Activated CD8-positive, alpha-beta memory T cell treated with anti-CD3 and anti-CD28 coated beads, Interleukin-2, amount 50 U/mL, for 48 hours (primary cell): ENCODE measurements around the gene GSC.
A peak's percentile ranks its signal among the peaks of the same experiment; 100 is the strongest.
"Not testable (repeated sequence)": the region's sequence is repeated elsewhere in the genome, so short reads cannot be mapped to it uniquely, and the experiment has no call there.

Experiments used
- DNase-seq: peaks from one replicate; pipeline ENCODE4 v3.0.0-alpha.2; 2020

Gene GSC

GRCh38 chr14:94769391-94770250, at the start of gene GSC:
TSS of gene GSC (minus strand) at chr14:94770113. CDS start at chr14:94770015, 98 bp downstream.
- DNase-seq: peak; percentile 65

DNA sequence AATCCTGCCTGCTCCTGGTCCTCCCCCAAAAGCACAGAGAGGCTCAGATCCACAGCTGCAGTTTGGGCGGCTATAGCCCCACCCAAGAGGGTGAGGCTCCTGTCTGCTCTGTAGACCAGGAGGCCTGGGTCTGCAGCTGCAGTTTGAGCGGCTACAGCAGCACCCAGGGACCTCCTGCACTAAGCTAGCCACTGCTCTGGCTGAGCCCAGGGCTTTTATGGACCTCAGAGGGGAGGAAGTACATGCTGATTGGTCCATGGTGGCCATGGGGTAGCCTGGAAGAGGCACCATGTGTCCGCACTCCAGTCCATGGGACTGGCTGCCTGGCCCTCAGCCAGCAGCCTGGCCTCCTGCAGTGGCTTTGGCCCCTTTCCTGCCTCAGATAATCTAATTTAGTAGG, 49.6 kb upstream of the GSC start:
- DNase-seq: no peak

DNA sequence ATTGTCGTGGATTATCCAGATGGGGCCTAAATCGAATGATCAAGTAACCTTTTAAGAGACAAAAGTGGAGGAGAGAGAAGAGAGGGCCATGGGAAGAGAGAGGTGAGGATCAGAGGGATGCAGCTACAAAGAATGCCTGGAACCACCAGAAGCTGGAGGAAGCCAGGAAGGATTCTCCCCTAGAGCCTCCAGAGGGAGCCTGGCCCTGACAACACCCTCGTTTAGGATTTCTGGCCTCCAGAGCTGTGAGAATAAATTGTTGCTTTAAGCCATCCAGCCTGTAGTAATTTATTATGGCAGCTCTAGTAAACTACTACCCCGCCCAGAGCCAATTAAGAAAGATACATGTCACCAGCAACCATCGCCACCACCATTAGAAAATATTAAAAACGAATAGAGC, 46.2 kb upstream of the GSC start:
- DNase-seq: no peak

DNA sequence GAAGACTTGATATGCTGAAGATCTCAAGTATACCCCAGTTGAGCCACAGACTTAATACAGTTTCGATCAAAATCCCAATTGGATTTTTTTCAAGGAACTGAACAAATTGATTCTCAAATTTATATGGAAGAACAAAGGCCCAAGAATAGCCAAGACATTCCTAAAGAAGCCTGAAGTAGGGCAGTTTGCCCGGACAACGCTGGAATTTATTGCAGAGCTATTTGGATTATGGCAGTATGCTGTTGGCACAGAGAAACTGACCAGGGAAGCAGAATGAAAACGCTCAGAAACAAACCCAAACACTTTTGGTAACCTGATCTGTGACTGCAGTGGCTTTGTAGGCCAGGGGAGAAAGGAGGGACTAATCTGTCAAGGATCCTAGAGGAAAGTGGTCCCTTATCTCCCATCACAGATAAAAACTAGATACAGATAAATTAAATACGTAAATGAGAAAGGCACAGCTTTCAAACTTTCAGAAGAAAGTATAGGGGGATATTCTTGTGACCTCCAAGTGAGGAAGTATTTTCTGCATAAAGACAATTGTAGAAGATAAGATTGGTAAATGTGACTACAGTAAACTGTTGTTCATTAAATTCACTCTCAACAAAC, 35.9 kb upstream of the GSC start:
- no peak for DNase-seq

DNA sequence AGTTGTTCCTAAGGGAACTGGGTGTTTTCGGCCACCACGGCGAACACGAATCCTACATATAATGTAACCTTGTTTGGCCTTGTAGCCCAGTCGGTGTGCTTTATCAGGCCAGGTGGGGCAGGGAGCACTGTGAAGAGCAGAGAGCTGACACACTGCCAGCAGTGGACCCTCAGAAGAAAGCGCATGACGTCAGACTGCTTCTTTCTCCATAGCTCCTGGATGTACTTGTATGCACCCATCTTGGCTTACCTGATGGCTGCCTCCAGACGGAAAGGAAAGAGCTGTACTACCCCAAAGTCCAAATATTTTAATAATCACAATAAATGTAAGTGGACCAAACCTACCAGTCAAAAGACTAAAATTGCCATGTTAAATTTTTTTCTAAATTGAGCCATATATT, 31.3 kb upstream of the GSC start:
- DNase-seq: no peak

- DNase-seq: not testable (repeated sequence)
Measured at GRCh38 chr14:94800764-94801163, 30.9 kb upstream of the GSC start.

DNA sequence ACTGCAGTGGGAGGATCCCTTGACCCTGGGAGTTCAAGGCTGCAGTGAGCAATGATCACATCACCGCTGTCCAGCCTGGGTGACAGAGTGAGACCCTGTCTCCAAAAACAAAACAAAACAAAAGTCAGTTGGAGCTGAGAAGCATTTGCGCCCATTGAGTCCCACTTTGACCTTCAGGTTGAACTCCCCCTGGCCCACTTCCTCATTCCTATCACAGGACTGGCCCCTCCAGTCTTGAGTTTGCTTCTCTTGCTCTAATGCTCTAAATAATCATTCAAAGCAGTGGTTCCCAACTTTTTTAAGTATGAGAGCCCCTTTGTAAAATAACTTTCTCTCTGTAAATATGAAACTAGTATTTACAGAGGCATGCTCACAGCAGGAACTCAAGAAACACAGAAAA, 28.0 kb upstream of the GSC start:
- no peak for DNase-seq

- DNase-seq: no peak
Measured at GRCh38 chr14:94796278-94796677, 26.4 kb upstream of the GSC start.

- no peak for DNase-seq
Measured at GRCh38 chr14:94795372-94795771, 25.5 kb upstream of the GSC start.

DNA sequence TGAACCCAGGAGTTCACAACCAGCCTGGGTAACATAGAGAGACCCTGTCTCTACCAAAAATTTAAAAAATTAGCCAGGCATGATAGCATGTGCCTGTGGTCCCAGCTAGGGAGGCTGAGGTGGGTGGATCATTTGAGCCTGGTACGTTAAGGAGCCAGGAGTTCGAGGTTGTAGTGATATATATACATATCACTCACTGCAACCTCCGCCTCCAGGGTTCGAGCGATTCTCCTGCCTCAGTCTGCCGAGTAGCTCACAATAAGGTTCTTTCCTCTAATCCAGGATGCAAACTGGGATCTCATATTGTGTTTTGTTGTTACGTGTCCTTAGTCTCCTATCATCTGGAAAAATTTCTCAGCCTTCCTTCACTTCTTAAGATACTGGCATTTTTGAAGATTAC, 24.0 kb upstream of the GSC start:
- no peak for DNase-seq

GRCh38 chr14:94787655-94788054, 17.7 kb upstream of the GSC start:
- DNase-seq: no peak

DNA sequence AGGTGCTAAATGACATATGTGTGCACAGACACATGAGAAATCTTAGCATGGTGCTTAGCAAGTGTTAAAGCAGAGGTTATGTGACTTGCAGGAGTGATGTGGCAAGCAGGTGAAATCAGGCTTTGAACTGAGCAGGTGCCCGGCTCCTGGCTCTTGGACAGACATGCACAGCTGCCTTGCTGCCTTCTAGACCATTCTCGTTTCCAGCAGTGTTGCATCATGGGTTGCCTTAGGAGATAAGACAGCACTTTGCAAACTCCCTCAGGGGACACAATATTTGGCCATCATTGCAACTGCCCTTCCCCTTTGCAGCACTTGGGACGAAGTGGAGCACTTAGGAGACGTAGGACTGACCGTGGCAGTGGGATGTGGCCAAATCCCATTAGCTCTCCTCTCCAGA, 17.2 kb upstream of the GSC start:
- no peak for DNase-seq

GRCh38 chr14:94780536-94781399, 10.9 kb upstream of the GSC start:
- DNase-seq: no peak

- DNase-seq: no peak
Measured at GRCh38 chr14:94779713-94780112, 9.8 kb upstream of the GSC start.

- no peak for DNase-seq
Measured at GRCh38 chr14:94775871-94776210, 5.9 kb upstream of the GSC start.

- DNase-seq: no peak
Measured at GRCh38 chr14:94775091-94775870, 5.4 kb upstream of the GSC start.

- no peak for DNase-seq
Measured at GRCh38 chr14:94774344-94775090, 4.6 kb upstream of the GSC start.

GRCh38 chr14:94773655-94774343, 3.9 kb upstream of the GSC start:
- DNase-seq: no peak

DNA sequence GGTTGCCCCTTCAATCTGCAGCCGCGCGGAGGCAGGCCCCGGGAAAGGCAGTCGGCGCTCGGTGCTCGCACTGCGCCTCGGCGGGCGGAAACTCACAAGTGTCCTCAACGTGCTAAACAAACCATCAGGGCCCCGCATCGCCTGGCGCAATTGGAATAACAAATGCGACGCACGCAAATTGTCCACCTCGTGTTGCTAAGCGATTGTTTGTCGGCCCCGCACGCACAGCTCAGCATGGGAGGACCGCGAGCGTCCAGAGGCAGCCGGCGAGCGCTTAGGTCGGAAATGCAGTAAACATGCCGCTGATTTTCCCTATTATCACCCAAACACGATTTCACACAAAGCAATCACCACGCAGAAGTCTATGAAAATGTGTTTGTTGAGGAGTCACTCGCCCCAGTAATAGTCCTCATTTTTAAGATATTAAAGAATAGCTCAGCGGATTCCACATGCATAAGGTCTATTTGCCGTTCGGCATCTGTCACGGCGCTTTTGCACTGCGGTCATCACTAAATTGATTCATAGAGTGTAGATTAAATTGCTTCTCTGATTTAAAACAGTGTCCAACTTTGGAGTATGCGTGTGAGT, 3.2 kb upstream of the GSC start:
- peak; percentile 59 for DNase-seq

DNA sequence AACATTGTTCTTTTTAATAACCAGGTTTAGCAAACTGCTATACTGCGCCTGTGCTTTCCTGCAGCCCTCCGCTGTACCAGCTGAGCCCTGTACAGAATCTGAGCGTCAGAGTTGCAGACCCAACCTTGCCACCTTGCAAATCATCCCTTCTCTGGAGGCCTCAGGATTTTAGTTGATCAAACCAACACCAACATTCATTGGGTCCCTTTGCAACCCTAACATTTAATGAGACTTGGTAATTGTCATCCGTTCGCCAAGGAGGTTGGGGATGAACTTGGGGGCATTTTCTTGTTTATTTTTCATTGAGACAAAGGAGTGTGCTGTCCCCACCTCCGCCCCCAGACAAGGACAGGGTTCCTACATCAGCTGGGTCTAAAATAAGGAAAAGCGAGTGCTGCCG, 2.6 kb upstream of the GSC start:
- DNase-seq: no peak

GRCh38 chr14:94771906-94772490, 2.1 kb upstream of the GSC start:
- DNase-seq: no peak
